H1 (cell line): ENCODE data around the gene ZMYM4. TPM values are rescaled to one million over a fixed set of nuclear protein-coding genes. Genes with fewer than 3 reads are reported as not detected.

Experiments used
- ASH2L ChIP-seq: fragments of 200-600, 300-600 bp; sonication (generic); IDR thresholded peaks from one replicate; pipeline ENCODE4 v1.7.1; 2017; ENCODE audit warnings: low read length
- FOSL1 ChIP-seq: IDR thresholded peaks from 2 replicates; pipeline ENCODE4 v1.6.1; 2011; ENCODE audit warnings: mild to moderate bottlenecking, low read depth, low read length, moderate library complexity; ENCODE audit not compliant: insufficient read depth
- NRF1 ChIP-seq: IDR thresholded peaks from 2 replicates; pipeline ENCODE4 v1.6.1; 2011; ENCODE audit warnings: mild to moderate bottlenecking, low read depth, low read length, improper control_type of control experiment
- RBBP5 ChIP-seq: IDR thresholded peaks from 2 replicates; pipeline ENCODE4 v1.7.1; 2012; ENCODE audit warnings: low read depth, mild to moderate bottlenecking, inconsistent platforms, low read length, moderate library complexity, borderline replicate concordance
- SP1 ChIP-seq: IDR thresholded peaks from 2 replicates; pipeline ENCODE4 v1.6.1; 2011; ENCODE audit warnings: low read depth, low read length
- polyA plus RNA-seq, 7 experiments: library from polyadenylated mRNA; depleted of rRNA in 3 of 7; stranded (reverse) in 5 of 7; unstranded in 2 of 7; fragments of >200 nt in 5 of 7; fragments of 200-250 nt in 2 of 7; gene quantifications; 1 replicate in 5 of 7; 2 replicates in 1 of 7; 4 replicates in 1 of 7; pipeline versions ENCODE4 v1.2.1 to v1.2.3, GENCODE V29; 2011 to 2013; ENCODE audit warnings: missing spikeins in 2 of 7, mixed read lengths in 2 of 7
- total RNA-seq: library from RNA; stranded (reverse); fragmentation: NEBNext Ultra II Directional; extraction: Animal tissue kit (Norgen Biotek cat#: 25700); gene quantifications from 2 replicates; pipeline ENCODE4 v1.2.1, GENCODE V29; 2021

The ZMYM4 gene
- total and polyA plus RNA-seq, 2 of the 8 experiments (the other 6 are each of a cell fraction or from before 2014, with no cell fraction given), result 16.7 to 81.3 TPM

DNA sequence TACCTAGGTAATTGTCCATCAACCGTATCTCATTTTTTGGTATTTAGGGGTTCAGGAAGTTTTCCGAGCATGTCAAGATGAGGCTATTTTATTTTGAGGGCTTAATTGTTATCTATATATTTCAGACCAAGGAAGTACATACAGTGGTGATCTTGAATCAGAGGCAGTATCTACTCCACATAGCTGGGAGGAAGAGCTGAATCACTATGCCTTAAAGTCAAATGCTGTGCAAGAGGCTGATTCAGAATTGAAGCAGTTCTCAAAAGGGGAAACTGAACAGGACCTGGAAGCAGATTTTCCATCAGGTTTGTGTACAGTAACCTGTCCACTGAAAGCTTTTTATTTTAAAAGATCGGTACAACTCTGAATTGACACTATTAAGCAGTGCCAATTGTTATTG is 130.2 kb downstream of the ZMYM4 start (continued):
- TF ChIP-seq ASH2L (no peak), NRF1 (no peak), FOSL1 (no peak), SP1 (no peak), RBBP5 (no peak)
